NT2/D1 (cell line): Measurements from ENCODE around the gene DEFB108B.
"Not testable (repeated sequence)": the region's sequence is repeated elsewhere in the genome, so short reads cannot be mapped to it uniquely, and the experiment has no call there.

Experiments used
- SUZ12 ChIP-seq: IDR thresholded peaks from 2 replicates; pipeline ENCODE4 v1.6.1; 2011; ENCODE audit not compliant: insufficient read length, insufficient read depth; ENCODE audit errors: extremely low read depth
- YY1 ChIP-seq: IDR thresholded peaks from 2 replicates; pipeline ENCODE4 v1.6.1; 2011; ENCODE audit not compliant: insufficient read length, insufficient read depth

GRCh38 chr11:71794386-71795040 is 38.5 kb upstream of the DEFB108B start:
- TF ChIP-seq SUZ12, YY1: not testable (repeated sequence)
